Choroid plexus epithelial cell (primary cell): ENCODE data around the gene GRID2.

Experiments
- DNase-seq: peaks from one replicate; pipeline ENCODE4 v3.0.0-alpha.2; 2010; ENCODE audit warnings: low read depth
- H3K4me3 ChIP-seq: 2 replicates; pipeline ENCODE4 v1.5.1; 2011; ENCODE audit warnings: low read depth, mild to moderate bottlenecking, control low read depth, low read length, moderate library complexity
- CTCF ChIP-seq: conservative IDR thresholded peaks from 2 replicates; pipeline ENCODE4 v1.5.1; 2011; ENCODE audit warnings: low read depth, mild to moderate bottlenecking, control low read depth, inconsistent platforms, low read length, moderate library complexity

Gene GRID2

DNA sequence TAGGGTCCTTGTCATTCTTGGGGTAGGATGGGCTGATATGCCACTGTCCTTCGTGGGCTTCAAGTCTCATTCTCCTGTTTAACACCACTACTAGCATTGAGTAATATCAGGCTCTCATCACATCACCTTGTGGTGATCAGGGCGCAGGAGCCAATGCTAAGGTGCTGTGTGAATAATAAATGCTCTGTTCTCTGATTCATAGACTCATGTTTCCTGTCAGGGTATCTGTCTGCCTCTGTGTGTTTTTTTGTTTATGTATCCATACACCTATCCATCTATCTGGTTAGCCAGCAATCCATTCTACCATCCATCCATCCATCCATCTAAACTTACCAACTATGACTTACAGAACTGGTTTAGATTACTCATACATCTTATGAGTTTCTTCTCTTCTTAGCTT, 999.7 kb downstream of the GRID2 start:
- TF ChIP-seq CTCF: no peak
- DNase-seq: no peak
- no peak overlapping the region for H3K4me3 ChIP-seq

- H3K4me3 ChIP-seq: no peak overlapping the region
- DNase-seq: no peak
- TF ChIP-seq CTCF: no peak
Observed at GRCh38 chr4:93312299-93312698, 1008.5 kb downstream of the GRID2 start.

DNA sequence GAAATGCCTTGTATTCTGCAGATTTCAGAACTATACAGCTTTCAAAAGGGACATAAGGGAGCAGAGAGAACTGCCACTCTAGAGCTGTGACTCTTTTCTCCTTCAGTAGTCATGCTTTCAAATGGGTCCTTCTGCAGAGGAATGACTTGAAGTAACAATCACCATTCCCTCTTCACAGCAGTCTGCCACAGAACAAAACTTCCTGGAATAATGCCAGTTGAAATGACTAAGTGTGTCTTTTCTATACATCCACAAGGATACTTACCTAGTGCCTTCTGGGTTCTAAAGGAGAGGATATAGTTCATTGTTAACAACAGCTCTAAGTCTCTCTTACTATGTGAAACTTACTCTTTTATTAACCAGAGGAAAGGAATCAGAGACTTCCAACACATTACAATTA, 1009.4 kb downstream of the GRID2 start:
- no peak for TF ChIP-seq CTCF
- DNase-seq: peak; percentile 47
- no peak overlapping the region for H3K4me3 ChIP-seq

- TF ChIP-seq CTCF: no peak
Observed at GRCh38 chr4:93317057-93317456, 1013.3 kb downstream of the GRID2 start.

GRCh38 chr4:93317561-93317960, 1013.8 kb downstream of the GRID2 start:
- TF ChIP-seq CTCF: no peak
- no peak overlapping the region for H3K4me3 ChIP-seq
- no peak for DNase-seq

More at GRCh38 chr4:93317057-93317456, 1013.3 kb downstream of the GRID2 start:
- DNase-seq: no peak
- no peak overlapping the region for H3K4me3 ChIP-seq

DNA sequence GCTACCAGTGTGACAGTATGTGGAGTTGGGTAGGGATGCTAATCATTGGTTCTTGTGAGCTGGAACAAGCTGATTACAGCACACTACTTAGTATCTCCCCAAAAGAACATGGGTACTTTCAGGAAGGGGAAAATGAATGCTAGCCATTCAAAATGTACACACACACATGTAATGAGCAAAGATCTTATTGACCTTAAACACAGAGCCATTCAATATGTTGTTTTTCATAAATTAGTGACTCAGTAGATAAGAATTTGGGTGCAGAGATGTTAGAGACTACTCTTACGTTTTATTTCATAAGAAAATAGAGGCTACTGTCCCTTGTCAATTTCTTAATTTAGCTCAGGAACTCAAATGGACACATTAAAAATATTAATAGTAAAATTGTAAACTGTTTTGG, 1015.3 kb downstream of the GRID2 start:
- TF ChIP-seq CTCF: no peak
- peak; percentile 41 for DNase-seq
- no peak overlapping the region for H3K4me3 ChIP-seq

DNA sequence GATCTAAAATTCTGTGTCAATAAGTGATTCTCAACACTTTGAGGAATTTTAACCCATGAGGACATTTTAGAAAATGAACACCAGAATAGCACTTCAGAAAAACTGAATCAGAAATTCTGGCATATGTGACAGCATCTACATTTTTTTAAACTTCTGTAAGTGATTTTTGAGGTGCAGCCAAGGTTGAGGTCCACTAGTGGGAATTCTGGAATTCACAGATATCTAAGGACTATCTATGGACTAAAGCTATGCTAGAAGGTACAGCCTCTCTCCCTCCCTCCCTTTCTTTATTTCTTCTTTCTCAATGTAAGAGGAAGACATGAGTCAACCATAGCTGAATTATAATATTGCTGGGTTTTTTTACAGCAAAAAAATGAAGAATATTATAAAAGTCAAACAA, 1016.6 kb downstream of the GRID2 start:
- peak; percentile 21 for DNase-seq
- no peak overlapping the region for H3K4me3 ChIP-seq
- TF ChIP-seq CTCF: no peak
